Activated CD8-positive, alpha-beta memory T cell treated with anti-CD3 and anti-CD28 coated beads for 4 hours (primary cell): ENCODE results near the gene LRRC57.
"Not testable (repeated sequence)": the region's sequence is repeated elsewhere in the genome, so short reads cannot be mapped to it uniquely, and the experiment has no call there.

Source experiments
- DNase-seq, 2 donors: peaks; one replicate each; pipeline ENCODE4 v3.0.0-alpha.2; 2020; ENCODE audit warnings: low read depth in 2 of 2

LRRC57 gene

GRCh38 chr15:42548249-42549031 is at the start of gene LRRC57, which contains the start of gene HAUS2:
Gene LRRC57, minus strand, starts transcription at chr15:42548793. Its CDS starts 359 bp downstream, at chr15:42548434.
Gene HAUS2, plus strand, starts transcription at chr15:42548838. Its CDS starts 35 bp downstream, at chr15:42548873.
- DNase-seq, result peak; percentile 75 to 78

GRCh38 chr15:42595626-42596240 is 47.1 kb upstream of the LRRC57 start:
- DNase-seq, result no peak

- DNase-seq, result no peak
Measured at GRCh38 chr15:42594095-42594494, 45.5 kb upstream of the LRRC57 start.

GRCh38 chr15:42593143-42593542 is 44.5 kb upstream of the LRRC57 start:
- DNase-seq, result no peak

GRCh38 chr15:42592716-42593115 is 44.1 kb upstream of the LRRC57 start:
- no peak for DNase-seq

GRCh38 chr15:42591238-42591934 is 42.8 kb upstream of the LRRC57 start:
- DNase-seq, result no peak

GRCh38 chr15:42590619-42591237 is 42.1 kb upstream of the LRRC57 start:
- DNase-seq, result no peak

- DNase-seq, result no peak
Measured at GRCh38 chr15:42584031-42584765, 35.6 kb upstream of the LRRC57 start.

GRCh38 chr15:42582569-42583375 is 34.2 kb upstream of the LRRC57 start:
- DNase-seq, result no peak

GRCh38 chr15:42581272-42581730 is 32.7 kb upstream of the LRRC57 start:
- DNase-seq, result peak; percentile 54 to 58

- DNase-seq, result no peak
Measured at GRCh38 chr15:42578984-42579537, 30.5 kb upstream of the LRRC57 start.

GRCh38 chr15:42577514-42578031 is 29.0 kb upstream of the LRRC57 start:
- DNase-seq, result no peak

GRCh38 chr15:42576776-42577175 is 28.2 kb upstream of the LRRC57 start:
- DNase-seq, result no peak

- DNase-seq, result peak in 1 of 2 donors; percentile 10
Measured at GRCh38 chr15:42576040-42576594, 27.5 kb upstream of the LRRC57 start.

- DNase-seq, result peak; percentile 90 to 91
Measured at GRCh38 chr15:42575188-42576039, 26.8 kb upstream of the LRRC57 start, which contains the start of gene STARD9. Gene STARD9, plus strand, starts transcription at chr15:42575606. Its CDS starts 110 bp downstream, at chr15:42575716.

GRCh38 chr15:42558739-42559138 is 10.1 kb upstream of the LRRC57 start:
- DNase-seq, result no peak

GRCh38 chr15:42556550-42557207 is 8.1 kb upstream of the LRRC57 start:
- DNase-seq, result not testable (repeated sequence)

- no peak for DNase-seq
Measured at GRCh38 chr15:42553554-42553953, 5.0 kb upstream of the LRRC57 start.
